ENCODE measurements around the gene BRD3OS. TPM values are rescaled to one million over a fixed set of nuclear protein-coding genes. Genes with fewer than 3 reads are reported as not detected.

Gene BRD3OS
- total and polyA plus RNA-seq, 2 donors (not counting 1 experiment from before 2014, with no cell fraction given): 12.0 to 25.3 TPM

- Mint-ChIP-seq H3K9me3 (ENCODE audit: insufficient read depth) (no peaks in the 10 kb centered on the region), H3K27ac (no peak overlapping the region), H3K27me3 (no peaks in the 10 kb centered on the region), H3K4me1 (peaks cover 67% of the 10 kb centered on the region), H3K4me3 (peak overlapping the region; percentile 49)
- Histone ChIP-seq H3K4me1 (ENCODE audit: control insufficient read depth in 2 of 2, insufficient read depth in 2 of 2, low read length in 2 of 2) (peaks cover 41 to 61% of the 10 kb centered on the region in 2 donors), H3K36me3 (replicated peaks in 1 of 2; ENCODE audit: control extremely low read depth in 1 of 2, control insufficient read depth in 1 of 2, extremely low read depth in 1 of 2, insufficient read depth in 2 of 2, low read length in 1 of 2) (peaks cover 0 to 12% of the 10 kb centered on the region in 2 experiments), H3K9me3 (ENCODE audit: control extremely low read depth in 1 of 3, control insufficient read depth in 2 of 3, insufficient read depth in 1 of 3, low read length in 2 of 3) (no peaks in the 10 kb centered on the region), H3K4me3 (ENCODE audit: control extremely low read depth in 1 of 5, extremely low read depth in 1 of 5, insufficient read depth in 1 of 5, low read depth in 2 of 5, low read length in 4 of 5) (no peak overlapping the region), H3K79me2 (ENCODE audit: control insufficient read depth, insufficient read depth, low read length) (peaks cover 98% of the 10 kb centered on the region), H3K9ac (ENCODE audit: low read length) (peak overlapping the region; percentile 22), H4K20me1 (ENCODE audit: control insufficient read depth, insufficient read depth, low read length, poor library complexity, severe bottlenecking) (peaks cover 100% of the 10 kb centered on the region), H2AFZ (ENCODE audit: insufficient read depth, low read depth, low read length, poor library complexity, severe bottlenecking) (no peak overlapping the region), H3K27ac (ENCODE audit: low read length in 2 of 2) (no peak overlapping the region), H3K27me3 (replicated peaks in 1 of 4; ENCODE audit: control extremely low read depth in 1 of 4, control insufficient read depth in 3 of 4, insufficient read depth in 4 of 4, low read length in 3 of 4) (no peaks in the 10 kb centered on the region), H3K4me2 (replicated peaks; ENCODE audit: low read depth, low read length, poor library complexity, severe bottlenecking) (peak overlapping the region; percentile 73)
- ATAC-seq (ENCODE audit: low read depth) (no peak), DNase-seq (no peak)
- ChIA-PET CTCF (no interaction called here), POLR2A (no interaction called here)
- intact Hi-C loops (cut with micrococcal nuclease): no loop called here
- WGBS (ENCODE audit: insufficient coverage): 88% methylated on average over 8 of the region's 16 CpGs
- TF ChIP-seq CTCF (IDR thresholded peaks at IDR 0.05) (no peak), EZH2 (IDR thresholded peaks at IDR 0.05; ENCODE audit: borderline replicate concordance, insufficient read depth, low read depth, low read length, poor library complexity, severe bottlenecking) (no peak)
Observed at GRCh38 chr9:134059188-134059641, 33.9 kb downstream of the BRD3OS start.

DNA sequence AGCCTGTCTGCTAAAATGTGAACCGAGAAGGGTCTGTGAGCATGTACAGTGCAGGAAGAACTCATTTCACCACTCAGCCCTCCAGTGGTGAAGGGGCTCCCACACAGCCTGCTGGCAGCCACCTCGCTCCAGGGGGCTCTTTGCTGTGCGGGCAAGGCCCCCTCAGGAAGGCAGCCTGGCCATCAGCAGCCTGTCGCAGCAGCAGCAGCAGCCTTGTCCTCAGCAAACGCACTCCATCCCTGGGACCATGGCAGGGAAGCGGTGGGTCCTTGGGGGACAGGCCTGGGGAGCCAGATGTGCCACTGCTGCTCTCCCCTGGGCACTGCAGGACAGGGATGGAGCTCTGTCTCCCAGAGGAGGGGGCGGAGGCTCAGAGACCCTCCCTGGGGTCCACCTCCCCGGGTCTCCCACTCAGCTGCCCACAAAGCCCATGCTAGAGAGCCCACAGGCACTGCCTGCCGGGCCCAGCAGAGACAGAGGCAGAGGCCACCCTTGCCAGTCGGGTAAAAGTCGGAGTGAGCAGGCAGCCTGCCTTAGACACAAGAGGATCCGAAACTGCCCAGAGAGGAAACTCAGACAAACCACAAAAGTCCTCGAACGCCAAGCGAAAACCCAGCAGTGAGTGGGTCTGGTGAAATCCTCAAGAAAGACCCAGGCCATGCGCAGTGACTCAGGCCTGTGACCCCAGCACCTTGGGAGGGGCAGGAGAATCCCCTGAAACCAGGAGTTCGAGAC lies 34.5 kb downstream of the BRD3OS start:
- 27% methylated on average over 16 of the region's 17 CpGs for WGBS (ENCODE audit: insufficient coverage)
- Mint-ChIP-seq H3K4me1 (peaks cover 71% of the 10 kb centered on the region), H3K4me3 (peak overlapping the region; percentile 60), H3K9me3 (ENCODE audit: insufficient read depth) (no peaks in the 10 kb centered on the region), H3K27me3 (no peaks in the 10 kb centered on the region), H3K27ac (peak overlapping the region; percentile 56)
- intact Hi-C loops (cut with micrococcal nuclease): loop anchor here (1.0 to 10.0 kb wide), 5 partner anchors 35 to 385 kb away; partner anchors contain the start of genes BRD3OS and RXRA
- H4K20me1 ChIP-seq (ENCODE audit: control insufficient read depth, insufficient read depth, low read length, poor library complexity, severe bottlenecking): peaks cover 98% of the 10 kb centered on the region
- H3K9me3 ChIP-seq (ENCODE audit: control extremely low read depth in 1 of 3, control insufficient read depth in 2 of 3, insufficient read depth in 1 of 3, low read length in 2 of 3): no peaks in the 10 kb centered on the region
- no peak overlapping the region for H2AFZ ChIP-seq (ENCODE audit: insufficient read depth, low read depth, low read length, poor library complexity, severe bottlenecking)
- peak overlapping the region; percentile 22 for H3K9ac ChIP-seq (ENCODE audit: low read length)
- H3K36me3 ChIP-seq (replicated peaks in 1 of 2; ENCODE audit: control extremely low read depth in 1 of 2, control insufficient read depth in 1 of 2, extremely low read depth in 1 of 2, insufficient read depth in 2 of 2, low read length in 1 of 2): peaks cover 0 to 12% of the 10 kb centered on the region in 2 experiments
- POLR2A ChIA-PET: interaction anchor here (0.7 kb wide), 1 partner anchor 34 kb away, joined by 4 read pairs; no protein-coding TSS in a partner anchor
- H3K4me1 ChIP-seq (ENCODE audit: control insufficient read depth in 2 of 2, insufficient read depth in 2 of 2, low read length in 2 of 2): peaks cover 41 to 60% of the 10 kb centered on the region in 2 donors
- CTCF ChIA-PET: no interaction called here
- peak overlapping the region in 4 of 5 experiments; percentile 1 to 23 (median 12) for H3K4me3 ChIP-seq (ENCODE audit: control extremely low read depth in 1 of 5, extremely low read depth in 1 of 5, insufficient read depth in 1 of 5, low read depth in 2 of 5, low read length in 4 of 5)
- H3K27me3 ChIP-seq (replicated peaks in 1 of 4; ENCODE audit: control extremely low read depth in 1 of 4, control insufficient read depth in 3 of 4, insufficient read depth in 4 of 4, low read length in 3 of 4): no peaks in the 10 kb centered on the region
- ATAC-seq (ENCODE audit: low read depth) (peak; percentile 94), DNase-seq (peak; percentile 87)
- peak overlapping the region in 1 of 2 donors; percentile 54 for H3K27ac ChIP-seq (ENCODE audit: low read length in 2 of 2)
- TF ChIP-seq CTCF (IDR thresholded peaks at IDR 0.05) (peak; percentile 11), EZH2 (IDR thresholded peaks at IDR 0.05; ENCODE audit: borderline replicate concordance, insufficient read depth, low read depth, low read length, poor library complexity, severe bottlenecking) (no peak)
- peaks cover 98% of the 10 kb centered on the region for H3K79me2 ChIP-seq (ENCODE audit: control insufficient read depth, insufficient read depth, low read length)
- peak overlapping the region; percentile 73 for H3K4me2 ChIP-seq (replicated peaks; ENCODE audit: low read depth, low read length, poor library complexity, severe bottlenecking)
